HuH-7 (cell line): ENCODE data around the gene CITED2.

Experiments used
- DNase-seq: peaks from one replicate; pipeline ENCODE4 v3.0.0; 2011; ENCODE audit warnings: low spot score

Gene CITED2

GRCh38 chr6:139330306-139330705, 44.1 kb downstream of the CITED2 start:
- no peak for DNase-seq

- no peak for DNase-seq
These were observed 45.2 kb downstream of the CITED2 start for GRCh38 chr6:139329224-139329623.

GRCh38 chr6:139327038-139327437, 47.4 kb downstream of the CITED2 start:
- DNase-seq = no peak

GRCh38 chr6:139325686-139326085, 48.8 kb downstream of the CITED2 start:
- no peak for DNase-seq

GRCh38 chr6:139325125-139325524, 49.3 kb downstream of the CITED2 start:
- DNase-seq = no peak

- no peak for DNase-seq
These were observed 50.2 kb downstream of the CITED2 start for GRCh38 chr6:139324301-139324555.

- DNase-seq = no peak
These were observed 50.7 kb downstream of the CITED2 start for GRCh38 chr6:139323511-139324300.
